ENCODE results near the gene GRAMD1B.

The GRAMD1B gene

GRCh38 chr11:123608945-123609344 lies 178.9 kb downstream of the GRAMD1B start:
- FAIRE-seq (no peak), DNase-seq (ENCODE audit: insufficient read length, low spot score) (no peak)
- TF ChIP-seq, protein P1, sequence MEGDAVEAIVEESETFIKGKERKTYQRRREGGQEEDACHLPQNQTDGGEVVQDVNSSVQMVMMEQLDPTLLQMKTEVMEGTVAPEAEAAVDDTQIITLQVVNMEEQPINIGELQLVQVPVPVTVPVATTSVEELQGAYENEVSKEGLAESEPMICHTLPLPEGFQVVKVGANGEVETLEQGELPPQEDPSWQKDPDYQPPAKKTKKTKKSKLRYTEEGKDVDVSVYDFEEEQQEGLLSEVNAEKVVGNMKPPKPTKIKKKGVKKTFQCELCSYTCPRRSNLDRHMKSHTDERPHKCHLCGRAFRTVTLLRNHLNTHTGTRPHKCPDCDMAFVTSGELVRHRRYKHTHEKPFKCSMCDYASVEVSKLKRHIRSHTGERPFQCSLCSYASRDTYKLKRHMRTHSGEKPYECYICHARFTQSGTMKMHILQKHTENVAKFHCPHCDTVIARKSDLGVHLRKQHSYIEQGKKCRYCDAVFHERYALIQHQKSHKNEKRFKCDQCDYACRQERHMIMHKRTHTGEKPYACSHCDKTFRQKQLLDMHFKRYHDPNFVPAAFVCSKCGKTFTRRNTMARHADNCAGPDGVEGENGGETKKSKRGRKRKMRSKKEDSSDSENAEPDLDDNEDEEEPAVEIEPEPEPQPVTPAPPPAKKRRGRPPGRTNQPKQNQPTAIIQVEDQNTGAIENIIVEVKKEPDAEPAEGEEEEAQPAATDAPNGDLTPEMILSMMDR (IDR thresholded peaks at IDR 0.05; ENCODE audit: insufficient read depth, missing control alignments) = no peak

- TF ChIP-seq, protein P1 (IDR thresholded peaks at IDR 0.05; ENCODE audit: insufficient read depth, missing control alignments) = no peak
- no peak for DNase-seq (ENCODE audit: insufficient read length, low spot score)
- no peak for FAIRE-seq
Measured at GRCh38 chr11:123611698-123612097, 181.6 kb downstream of the GRAMD1B start.

- FAIRE-seq (no peak), DNase-seq (ENCODE audit: insufficient read length, low spot score) (no peak)
Measured at GRCh38 chr11:123616505-123617198, 186.6 kb downstream of the GRAMD1B start.

GRCh38 chr11:123622576-123622975 lies 192.5 kb downstream of the GRAMD1B start:
- FAIRE-seq = no peak
- DNase-seq (ENCODE audit: insufficient read length, low spot score) = no peak

More at GRCh38 chr11:123616505-123617198, 186.6 kb downstream of the GRAMD1B start:
- TF ChIP-seq, protein P1 (IDR thresholded peaks at IDR 0.05; ENCODE audit: insufficient read depth, missing control alignments) = no peak

GRCh38 chr11:123624974-123625373 lies 194.9 kb downstream of the GRAMD1B start:
- DNase-seq (ENCODE audit: insufficient read length, low spot score) = no peak
- TF ChIP-seq, protein P1 (IDR thresholded peaks at IDR 0.05; ENCODE audit: insufficient read depth, missing control alignments) = no peak
- FAIRE-seq = no peak

More at GRCh38 chr11:123622576-123622975, 192.5 kb downstream of the GRAMD1B start:
- TF ChIP-seq, protein P1 (IDR thresholded peaks at IDR 0.05; ENCODE audit: insufficient read depth, missing control alignments) = no peak

DNA sequence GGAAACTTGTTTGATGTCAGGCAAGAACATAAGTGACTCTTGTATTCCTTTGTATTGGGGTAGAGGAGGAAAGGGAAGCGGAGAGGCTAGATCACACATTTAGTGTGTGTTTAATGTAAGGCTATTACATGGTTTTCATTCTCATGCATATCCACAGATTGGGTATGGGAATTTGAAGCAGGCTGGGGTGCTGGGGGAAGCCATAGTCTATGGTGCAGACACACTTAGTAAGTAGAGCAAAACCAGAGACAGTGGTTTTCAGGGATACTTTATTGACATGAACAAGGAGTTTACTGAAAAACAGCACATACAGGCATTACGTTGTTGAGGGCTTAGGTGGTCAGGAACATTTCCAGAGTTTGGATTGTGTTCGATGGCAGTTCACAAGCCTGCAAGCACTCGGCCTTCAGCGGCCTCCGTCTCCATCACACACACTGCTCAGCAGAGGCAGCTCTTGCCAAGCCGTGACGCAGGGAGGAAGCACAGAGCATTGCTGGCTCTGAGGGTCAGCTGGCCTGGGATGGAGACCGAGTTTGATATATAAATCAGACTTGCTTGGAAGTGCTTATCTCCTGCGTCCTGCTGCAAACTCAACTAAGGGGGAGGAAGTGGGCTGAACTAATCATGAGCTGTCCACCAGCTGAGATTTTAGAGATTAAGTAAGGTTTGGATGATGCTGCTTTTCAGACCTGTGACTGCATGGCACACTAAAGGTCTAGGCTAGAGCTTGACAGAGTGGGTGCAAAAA lies 199.0 kb downstream of the GRAMD1B start:
- FAIRE-seq (no peak), DNase-seq (ENCODE audit: insufficient read length, low spot score) (no peak)
- TF ChIP-seq, protein P1 (IDR thresholded peaks at IDR 0.05; ENCODE audit: insufficient read depth, missing control alignments) = no peak

Measured in D721Med (cell line).